Upper lobe of left lung (tissue), 6 donors: ENCODE results near the gene ABCC8. TPM values are rescaled to one million over a fixed set of nuclear protein-coding genes. Genes with fewer than 3 reads are reported as not detected.

ENCODE experiments used
- ATAC-seq, 2 donors: fragments of 200-7000 bp; cut with Tn5 transposase; one replicate each; pipeline ENCODE4 v1.9.1; 2022; ENCODE audit warnings: mild to moderate bottlenecking in 2 of 2, moderate library complexity in 2 of 2; ENCODE audit not compliant: low FRiP score in 2 of 2
- DNase-seq, 2 donors: peaks; one replicate each; pipeline ENCODE4 v3.0.0-alpha.2; 2019 to 2020
- H3K27ac ChIP-seq, 4 donors: fragments of 200-600 bp; sonication (generic); one replicate each; pipeline ENCODE4 v1.5.1; 2016 to 2019
- H3K27me3 ChIP-seq, 4 donors: fragments of 200-600 bp; sonication (generic); one replicate each; pipeline ENCODE4 v1.5.1; 2017 to 2019
- H3K36me3 ChIP-seq, 4 donors: fragments of 200-600 bp; sonication (generic); one replicate each; pipeline ENCODE4 v1.5.1; 2016 to 2019
- H3K4me1 ChIP-seq, 4 donors: fragments of 200-600 bp; sonication (generic); one replicate each; pipeline ENCODE4 v1.5.1; 2018 to 2019
- H3K4me3 ChIP-seq, 4 donors: fragments of 200-600 bp; sonication (generic); one replicate each; pipeline ENCODE4 v1.5.1; 2017 to 2019; ENCODE audit warnings: mild to moderate bottlenecking in 2 of 4, moderate library complexity in 1 of 4
- H3K9me3 ChIP-seq, 4 donors: fragments of 200-600 bp; sonication (generic); one replicate each; pipeline ENCODE4 v1.5.1; 2018 to 2019
- CTCF ChIP-seq, 6 experiments: fragments of 450-650 bp in 4 of 6; fragments of 200-600 bp in 2 of 6; sonication (generic) in 2 of 6; IDR thresholded peaks; one replicate each; pipeline ENCODE4 v1.5.1; 2016 to 2019; ENCODE audit warnings: antibody characterized with exemption in 6 of 6
- EP300 ChIP-seq, 4 donors: sonication (generic); formaldehyde crosslinking; IDR thresholded peaks; one replicate each; pipeline ENCODE4 v1.5.1; 2017; ENCODE audit warnings: antibody characterized with exemption in 4 of 4, control low read depth in 2 of 4
- POLR2A ChIP-seq, 4 donors: fragments of 450-650 bp; IDR thresholded peaks; one replicate each; pipeline ENCODE4 v1.5.1; 2016 to 2017; ENCODE audit warnings: antibody characterized with exemption in 4 of 4, mild to moderate bottlenecking in 2 of 4
- POLR2AphosphoS5 ChIP-seq, 2 donors: sonication (generic); formaldehyde crosslinking; IDR thresholded peaks; one replicate each; pipeline ENCODE4 v1.5.1; 2017; ENCODE audit warnings: antibody characterized with exemption in 2 of 2
- WGBS, 2 donors: methylation state at CpG; one replicate each; pipeline ENCODE4 v1.1.5; 2017 to 2018; 5-methylcytosine and 5-hydroxymethylcytosine counted together
- total RNA-seq, 6 donors: library from RNA; depleted of rRNA in 4 of 6; stranded (reverse); fragments of >200 nt in 4 of 6; gene quantifications; one replicate each; pipeline versions ENCODE4 v1.1.0 to v1.2.1, GENCODE V29; 2016 to 2021
- donor health status: DM: no; HTN: no; CAD: no; lungs with moderate emphysema.
- donor health status: DM: no; HTN: yes; CAD: no; lungs with severe emphysema.

ABCC8 gene
- total RNA-seq, 6 donors from 2014 or later = 1.7 to 62.7 (median 12.5) TPM

- Histone ChIP-seq H3K27ac (no peak overlapping the region), H3K36me3 (peaks cover 0 to 3% (median 0%) of the 10 kb centered on the region in 4 donors), H3K27me3 (no peaks in the 10 kb centered on the region), H3K4me1 (peaks cover 0 to 16% (median 0%) of the 10 kb centered on the region in 4 donors), H3K9me3 (no peaks in the 10 kb centered on the region), H3K4me3 (no peak overlapping the region)
- DNase-seq = no peak
- no peak for ATAC-seq
- no peak for TF ChIP-seq POLR2A (IDR thresholded peaks at IDR 0.05)
- TF ChIP-seq CTCF (IDR thresholded peaks at IDR 0.05) = no peak
- TF ChIP-seq EP300 (IDR thresholded peaks at IDR 0.05) = no peak
- TF ChIP-seq POLR2AphosphoS5 (IDR thresholded peaks at IDR 0.05) = no peak
- 89 to 93% methylated on average over 8 of the region's 8 CpGs for WGBS, 2 donors
These were observed 94.5 kb downstream of the ABCC8 start for GRCh38 chr11:17382046-17382728.

GRCh38 chr11:17381156-17381555 lies 95.5 kb downstream of the ABCC8 start:
- no peak for TF ChIP-seq CTCF (IDR thresholded peaks at IDR 0.05)
- Histone ChIP-seq H3K9me3 (no peaks in the 10 kb centered on the region), H3K27me3 (no peaks in the 10 kb centered on the region), H3K27ac (no peak overlapping the region), H3K4me1 (peaks cover 0 to 8% (median 0%) of the 10 kb centered on the region in 4 donors), H3K4me3 (no peak overlapping the region), H3K36me3 (peaks cover 0 to 3% (median 0%) of the 10 kb centered on the region in 4 donors)
- DNase-seq (no peak), ATAC-seq (no peak)
- WGBS, 2 donors = 77 to 86% methylated on average over 4 of the region's 4 CpGs

- H3K27me3 ChIP-seq = no peaks in the 10 kb centered on the region
- H3K36me3 ChIP-seq = peaks cover 0 to 3% (median 0%) of the 10 kb centered on the region in 4 donors
- 88 to 90% methylated on average over 5 to 7 of the region's 7 CpGs for WGBS, 2 donors
- no peak overlapping the region for H3K4me3 ChIP-seq
- no peaks in the 10 kb centered on the region for H3K4me1 ChIP-seq
- H3K27ac ChIP-seq = no peak overlapping the region
- DNase-seq = no peak
- no peak for ATAC-seq
- no peaks in the 10 kb centered on the region for H3K9me3 ChIP-seq
- no peak for TF ChIP-seq POLR2A (IDR thresholded peaks at IDR 0.05)
- no peak for TF ChIP-seq CTCF (IDR thresholded peaks at IDR 0.05)
These were observed 97.1 kb downstream of the ABCC8 start for GRCh38 chr11:17379383-17380180.

- H3K9me3 ChIP-seq = peaks cover 0 to 7% (median 2%) of the 10 kb centered on the region in 4 donors
- peaks cover 0 to 3% (median 0%) of the 10 kb centered on the region in 4 donors for H3K36me3 ChIP-seq
- DNase-seq (no peak), ATAC-seq (no peak)
- no peaks in the 10 kb centered on the region for H3K27me3 ChIP-seq
- TF ChIP-seq POLR2A (IDR thresholded peaks at IDR 0.05) (no peak), POLR2AphosphoS5 (IDR thresholded peaks at IDR 0.05) (no peak), CTCF (IDR thresholded peaks at IDR 0.05) (no peak), EP300 (IDR thresholded peaks at IDR 0.05) (no peak)
- no peak overlapping the region for H3K27ac ChIP-seq
- H3K4me1 ChIP-seq = no peaks in the 10 kb centered on the region
- WGBS, 2 donors = 72 to 74% methylated on average over 2 of the region's 2 CpGs
- no peak overlapping the region for H3K4me3 ChIP-seq
These were observed 98.0 kb downstream of the ABCC8 start for GRCh38 chr11:17378655-17379054.
